ENCODE results near the gene ATP8A2. TPM values are rescaled to one million over a fixed set of nuclear protein-coding genes. Genes with fewer than 3 reads are reported as not detected.
A peak's percentile ranks its signal among the peaks of the same experiment; 100 is the strongest.

ATP8A2 gene
- polyA plus RNA-seq, 4 donors, result 5.2 to 11.3 (median 6.8) TPM

- DNase-seq (ENCODE audit: low read depth in 4 of 4, low spot score in 3 of 4), result no peak
Measured at GRCh38 chr13:25902891-25903341, 531.1 kb downstream of the ATP8A2 start.

GRCh38 chr13:25904830-25905229 lies 533.1 kb downstream of the ATP8A2 start:
- DNase-seq (ENCODE audit: low read depth in 4 of 4, low spot score in 3 of 4), result no peak

GRCh38 chr13:25905611-25906010 lies 533.8 kb downstream of the ATP8A2 start:
- DNase-seq (ENCODE audit: low read depth in 4 of 4, low spot score in 3 of 4), result no peak

- no peak for DNase-seq (ENCODE audit: low read depth in 4 of 4, low spot score in 3 of 4)
Measured at GRCh38 chr13:25906191-25906661, 534.5 kb downstream of the ATP8A2 start.

GRCh38 chr13:25908366-25908765 lies 536.6 kb downstream of the ATP8A2 start:
- peak in 1 of 4 donors; percentile 75 for DNase-seq (ENCODE audit: low read depth in 4 of 4, low spot score in 3 of 4)

- DNase-seq (ENCODE audit: low read depth in 4 of 4, low spot score in 3 of 4), result no peak
Measured at GRCh38 chr13:25910243-25910642, 538.5 kb downstream of the ATP8A2 start.

GRCh38 chr13:25910991-25911419 lies 539.2 kb downstream of the ATP8A2 start:
- no peak for DNase-seq (ENCODE audit: low read depth in 4 of 4, low spot score in 3 of 4)

GRCh38 chr13:25912961-25913360 lies 541.2 kb downstream of the ATP8A2 start:
- DNase-seq (ENCODE audit: low read depth in 4 of 4, low spot score in 3 of 4), result no peak

GRCh38 chr13:25915840-25916518 lies 544.2 kb downstream of the ATP8A2 start:
- no peak for DNase-seq (ENCODE audit: low read depth in 4 of 4, low spot score in 3 of 4)

GRCh38 chr13:25920277-25920676 lies 548.5 kb downstream of the ATP8A2 start:
- DNase-seq (ENCODE audit: low read depth in 4 of 4, low spot score in 3 of 4), result no peak

- DNase-seq (ENCODE audit: low read depth in 4 of 4, low spot score in 3 of 4), result no peak
Measured at GRCh38 chr13:25920931-25921330, 549.2 kb downstream of the ATP8A2 start.

- no peak for DNase-seq (ENCODE audit: low read depth in 4 of 4, low spot score in 3 of 4)
Measured at GRCh38 chr13:25922376-25922775, 550.6 kb downstream of the ATP8A2 start.

GRCh38 chr13:25923217-25924085 lies 551.7 kb downstream of the ATP8A2 start:
- no peak for DNase-seq (ENCODE audit: low read depth in 4 of 4, low spot score in 3 of 4)

- DNase-seq (ENCODE audit: low read depth in 4 of 4, low spot score in 3 of 4), result no peak
Measured at GRCh38 chr13:25927363-25927762, 555.6 kb downstream of the ATP8A2 start.

GRCh38 chr13:25927932-25928331 lies 556.2 kb downstream of the ATP8A2 start:
- DNase-seq (ENCODE audit: low read depth in 4 of 4, low spot score in 3 of 4), result no peak

- no peak for DNase-seq (ENCODE audit: low read depth in 4 of 4, low spot score in 3 of 4)
Measured at GRCh38 chr13:25928941-25929505, 557.2 kb downstream of the ATP8A2 start.

GRCh38 chr13:25929816-25930215 lies 558.0 kb downstream of the ATP8A2 start:
- DNase-seq (ENCODE audit: low read depth in 4 of 4, low spot score in 3 of 4), result no peak

- no peak for DNase-seq (ENCODE audit: low read depth in 4 of 4, low spot score in 3 of 4)
Measured at GRCh38 chr13:25930653-25931052, 558.9 kb downstream of the ATP8A2 start.

GRCh38 chr13:25932365-25932764 lies 560.6 kb downstream of the ATP8A2 start:
- no peak for DNase-seq (ENCODE audit: low read depth in 4 of 4, low spot score in 3 of 4)

GRCh38 chr13:25933520-25933919 lies 561.7 kb downstream of the ATP8A2 start:
- no peak for DNase-seq (ENCODE audit: low read depth in 4 of 4, low spot score in 3 of 4)

GRCh38 chr13:25934127-25934526 lies 562.4 kb downstream of the ATP8A2 start:
- no peak for DNase-seq (ENCODE audit: low read depth in 4 of 4, low spot score in 3 of 4)

All from left renal pelvis (tissue), 4 donors.